WTC11 (cell line): Measurements from ENCODE around the gene FUT8.

Source experiments
- ESRRA ChIP-seq: sonication (generic); formaldehyde crosslinking; IDR thresholded peaks from 2 replicates; pipeline ENCODE4 v1.8.1; 2022; ENCODE audit warnings: mild to moderate bottlenecking, missing genetic modification reagents, borderline replicate concordance
- FOXJ3 ChIP-seq: sonication (generic); formaldehyde crosslinking; IDR thresholded peaks from 2 replicates; pipeline ENCODE4 v1.9.0; 2021; ENCODE audit warnings: missing genetic modification reagents, mild to moderate bottlenecking, borderline replicate concordance

DNA sequence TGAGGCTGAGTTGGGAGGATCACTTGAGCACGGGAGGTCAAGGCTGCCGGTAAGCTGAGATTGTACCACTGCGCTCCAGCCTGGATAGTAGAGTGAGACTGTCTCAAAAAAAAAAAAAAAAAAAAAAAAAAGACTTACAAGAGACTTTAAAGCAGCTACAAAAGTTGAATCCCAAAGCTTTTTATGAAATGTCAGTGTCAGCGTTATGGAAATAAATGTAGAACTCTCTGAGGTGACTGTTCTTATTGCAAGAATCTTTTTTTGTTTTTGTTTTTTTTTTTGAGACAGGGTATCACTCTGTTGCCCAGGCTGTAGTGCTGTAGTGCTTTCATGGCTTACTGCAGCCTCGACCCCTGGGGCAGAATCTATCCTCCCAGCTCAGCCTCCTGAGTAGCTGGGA is 17.2 kb downstream of the FUT8 start:
- TF ChIP-seq FOXJ3 (CRISPR knock-in tag), result no peak
- TF ChIP-seq ESRRA (CRISPR knock-in tag), result no peak
